Fibroblast of lung (primary cell): Measurements from ENCODE around the gene HSPA6. TPM values are rescaled to one million over a fixed set of nuclear protein-coding genes. Genes with fewer than 3 reads are reported as not detected.

Source experiments
- DNase-seq, 2 donors: peaks; one replicate each; pipeline versions ENCODE4 v3.0.0 to v3.0.0-alpha.2; 2010; ENCODE audit warnings: low read depth in 2 of 2
- H2AFZ ChIP-seq: 2 replicates; pipeline ENCODE4 v1.5.1; 2012; ENCODE audit warnings: low read length, control low read depth, inconsistent platforms
- H3K27ac ChIP-seq: 2 replicates; pipeline ENCODE4 v1.5.1; 2011; ENCODE audit warnings: low read length, control low read depth; ENCODE audit not compliant: insufficient read depth
- H3K27me3 ChIP-seq: 2 replicates; pipeline ENCODE4 v1.5.1; 2011; ENCODE audit warnings: mild to moderate bottlenecking, low read length; ENCODE audit not compliant: control insufficient read depth, insufficient read depth
- H3K36me3 ChIP-seq: 2 replicates; pipeline ENCODE4 v1.5.1; 2011; ENCODE audit warnings: low read length; ENCODE audit not compliant: control insufficient read depth, insufficient read depth
- H3K4me1 ChIP-seq: 2 replicates; pipeline ENCODE4 v1.5.1; 2011; ENCODE audit warnings: low read length; ENCODE audit not compliant: control insufficient read depth, insufficient read depth; ENCODE audit errors: extremely low read depth
- H3K4me2 ChIP-seq: 2 replicates; pipeline ENCODE4 v1.5.1; 2011; ENCODE audit warnings: low read length, control low read depth; ENCODE audit not compliant: insufficient read depth; ENCODE audit errors: extremely low read depth
- H3K4me3 ChIP-seq, 4 experiments: fragments of 200-600 bp in 1 of 4; sonication (generic) in 1 of 4; replicated peaks in 1 of 4; 2 replicates each; pipeline ENCODE4 v1.5.1; 2011 to 2016; ENCODE audit warnings: low read length in 4 of 4, low read depth in 3 of 4, mild to moderate bottlenecking in 3 of 4, control low read depth in 2 of 4, inconsistent platforms in 1 of 4, mixed read lengths in 1 of 4; ENCODE audit not compliant: insufficient read depth in 1 of 4; ENCODE audit errors: control extremely low read depth in 1 of 4
- H3K79me2 ChIP-seq: 2 replicates; pipeline ENCODE4 v1.5.1; 2012; ENCODE audit warnings: mild to moderate bottlenecking, low read length, inconsistent platforms; ENCODE audit not compliant: control insufficient read depth, insufficient read depth
- H3K9ac ChIP-seq: 2 replicates; pipeline ENCODE4 v1.5.1; 2011; ENCODE audit warnings: mild to moderate bottlenecking, low read length, control low read depth; ENCODE audit not compliant: insufficient read depth
- H3K9me3 ChIP-seq: 2 replicates; pipeline ENCODE4 v1.5.1; 2012; ENCODE audit warnings: low read depth, low read length; ENCODE audit not compliant: control insufficient read depth, insufficient read depth
- H4K20me1 ChIP-seq: 2 replicates; pipeline ENCODE4 v1.5.1; 2011; ENCODE audit warnings: low read length; ENCODE audit not compliant: control insufficient read depth, insufficient read depth; ENCODE audit errors: extremely low read depth
- EZH2 ChIP-seq: IDR thresholded peaks from 2 replicates; pipeline ENCODE4 v1.5.1; 2012; ENCODE audit warnings: low read length, control low read depth, mild to moderate bottlenecking; ENCODE audit errors: missing control alignments
- polyA plus RNA-seq, 2 donors: library from polyadenylated mRNA; depleted of rRNA in 1 of 2; stranded (reverse) in 1 of 2; unstranded in 1 of 2; fragments of >200 nt; gene quantifications; 2 replicates each; pipeline ENCODE4 v1.2.1, GENCODE V29; 2011 to 2012; ENCODE audit warnings: missing spikeins in 1 of 2
- total RNA-seq: library from RNA; depleted of rRNA; stranded (reverse); fragments of >200 nt; gene quantifications from 2 replicates; pipeline ENCODE4 v1.2.1, GENCODE V29; 2014
- TF ChIP-seq, protein P1 (sequence below), 2 donors: IDR thresholded peaks in 1 of 2; conservative IDR thresholded peaks in 1 of 2; 1 replicate in 1 of 2; 2 replicates in 1 of 2; pipeline ENCODE4 v1.5.1; 2011 to 2012; ENCODE audit warnings: low read length in 2 of 2, control low read depth in 1 of 2, inconsistent platforms in 1 of 2, low read depth in 1 of 2, mild to moderate bottlenecking in 1 of 2

Gene HSPA6
- total and polyA plus RNA-seq, 2 donors (not counting 1 experiment from before 2014, with no cell fraction given), result 0.22 to 2.3 TPM

DNA sequence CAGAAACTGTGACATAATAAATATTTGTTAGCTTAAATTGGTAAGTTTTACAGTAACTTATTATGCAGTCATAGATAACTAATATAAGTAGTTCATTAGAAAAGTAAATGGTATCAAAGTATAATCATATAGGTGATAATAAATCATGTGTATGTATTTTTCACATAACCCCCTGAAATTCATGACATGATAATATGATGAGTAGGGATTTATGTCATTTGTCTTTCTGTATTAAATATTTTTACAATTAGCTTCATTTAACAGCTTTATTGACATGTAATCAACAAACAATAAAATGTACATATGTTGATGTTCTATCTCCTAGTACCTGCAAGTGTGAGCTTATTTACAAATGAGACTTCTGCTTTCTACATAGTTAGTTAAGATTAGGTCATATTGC, 28.9 kb upstream of the HSPA6 start:
- H3K36me3 ChIP-seq, result no peaks in the 10 kb centered on the region
- H3K79me2 ChIP-seq, result no peaks in the 10 kb centered on the region
- H2AFZ ChIP-seq, result no peak overlapping the region
- no peak for TF ChIP-seq EZH2
- TF ChIP-seq, protein P1, sequence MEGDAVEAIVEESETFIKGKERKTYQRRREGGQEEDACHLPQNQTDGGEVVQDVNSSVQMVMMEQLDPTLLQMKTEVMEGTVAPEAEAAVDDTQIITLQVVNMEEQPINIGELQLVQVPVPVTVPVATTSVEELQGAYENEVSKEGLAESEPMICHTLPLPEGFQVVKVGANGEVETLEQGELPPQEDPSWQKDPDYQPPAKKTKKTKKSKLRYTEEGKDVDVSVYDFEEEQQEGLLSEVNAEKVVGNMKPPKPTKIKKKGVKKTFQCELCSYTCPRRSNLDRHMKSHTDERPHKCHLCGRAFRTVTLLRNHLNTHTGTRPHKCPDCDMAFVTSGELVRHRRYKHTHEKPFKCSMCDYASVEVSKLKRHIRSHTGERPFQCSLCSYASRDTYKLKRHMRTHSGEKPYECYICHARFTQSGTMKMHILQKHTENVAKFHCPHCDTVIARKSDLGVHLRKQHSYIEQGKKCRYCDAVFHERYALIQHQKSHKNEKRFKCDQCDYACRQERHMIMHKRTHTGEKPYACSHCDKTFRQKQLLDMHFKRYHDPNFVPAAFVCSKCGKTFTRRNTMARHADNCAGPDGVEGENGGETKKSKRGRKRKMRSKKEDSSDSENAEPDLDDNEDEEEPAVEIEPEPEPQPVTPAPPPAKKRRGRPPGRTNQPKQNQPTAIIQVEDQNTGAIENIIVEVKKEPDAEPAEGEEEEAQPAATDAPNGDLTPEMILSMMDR (conservative IDR thresholded peaks at IDR 0.05 in 1 of 2, IDR thresholded peaks at IDR 0.05 in 1 of 2; ENCODE audit: low read depth in 1 of 2, low read length in 2 of 2), result no peak
- no peaks in the 10 kb centered on the region for H3K4me1 ChIP-seq
- no peak for DNase-seq
- H3K9me3 ChIP-seq, result no peaks in the 10 kb centered on the region
- H4K20me1 ChIP-seq, result no peaks in the 10 kb centered on the region
- no peak overlapping the region for H3K4me3 ChIP-seq
- peaks cover 4% of the 10 kb centered on the region for H3K27me3 ChIP-seq
- no peak overlapping the region for H3K4me2 ChIP-seq
- H3K27ac ChIP-seq, result no peak overlapping the region
- H3K9ac ChIP-seq, result no peak overlapping the region

DNA sequence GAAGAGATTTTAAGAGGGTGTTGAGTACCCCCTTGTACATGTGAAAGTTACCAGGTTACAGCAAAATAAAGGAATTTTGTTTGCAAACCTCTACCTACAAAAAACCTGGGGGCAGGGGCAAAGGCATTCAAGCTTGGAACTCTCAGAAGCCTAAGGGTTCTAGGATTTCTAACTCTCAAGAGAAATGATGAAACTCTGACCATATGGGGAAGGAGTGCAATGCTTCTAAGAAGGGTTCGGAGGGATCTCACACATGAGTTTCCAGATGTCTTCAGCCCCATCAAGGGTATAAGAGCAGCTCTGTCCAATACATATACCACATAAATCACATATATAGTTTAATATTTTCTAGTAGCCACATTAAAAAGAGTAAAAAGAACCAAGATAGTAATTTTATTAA, 26.4 kb upstream of the HSPA6 start:
- Histone ChIP-seq H4K20me1 (no peaks in the 10 kb centered on the region), H3K4me3 (no peak overlapping the region), H3K27ac (no peak overlapping the region), H3K4me1 (no peaks in the 10 kb centered on the region), H3K9me3 (no peaks in the 10 kb centered on the region), H3K36me3 (no peaks in the 10 kb centered on the region), H3K9ac (no peak overlapping the region), H3K27me3 (peaks cover 2% of the 10 kb centered on the region), H3K79me2 (no peaks in the 10 kb centered on the region), H2AFZ (no peak overlapping the region), H3K4me2 (no peak overlapping the region)
- TF ChIP-seq, protein P1 (conservative IDR thresholded peaks at IDR 0.05 in 1 of 2, IDR thresholded peaks at IDR 0.05 in 1 of 2; ENCODE audit: low read depth in 1 of 2, low read length in 2 of 2), result no peak
- no peak for TF ChIP-seq EZH2
- DNase-seq, result no peak

DNA sequence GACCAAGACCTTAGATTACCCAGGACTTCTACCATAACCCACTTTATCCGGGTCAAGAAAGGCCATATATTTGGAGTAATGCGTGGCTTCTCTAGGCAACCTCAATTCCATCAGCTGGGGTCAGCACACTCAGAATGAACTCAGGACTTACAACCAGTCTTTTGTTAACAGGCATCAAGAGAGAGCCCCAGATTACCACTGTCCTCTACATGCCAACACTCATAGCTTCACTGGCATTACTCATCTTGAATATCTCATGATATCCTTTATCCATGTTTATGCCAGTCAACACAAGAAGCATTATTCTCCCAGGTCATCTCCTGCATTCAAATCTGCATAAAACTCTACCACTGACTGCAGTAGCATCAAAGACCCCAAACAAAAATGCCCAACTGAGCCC, 25.7 kb upstream of the HSPA6 start:
- Histone ChIP-seq H3K9ac (no peak overlapping the region), H3K27me3 (peaks cover 4% of the 10 kb centered on the region), H3K36me3 (no peaks in the 10 kb centered on the region), H3K4me3 (no peak overlapping the region), H2AFZ (no peak overlapping the region), H3K4me2 (no peak overlapping the region), H3K9me3 (no peaks in the 10 kb centered on the region), H3K79me2 (no peaks in the 10 kb centered on the region), H3K27ac (no peak overlapping the region), H3K4me1 (no peaks in the 10 kb centered on the region), H4K20me1 (no peaks in the 10 kb centered on the region)
- DNase-seq, result no peak
- no peak for TF ChIP-seq EZH2
